Suppressor macrophage treated with lipopolysaccharide for 1 hour (primary cell): ENCODE measurements around the gene CAMK2A.

Source experiments
- DNase-seq, 3 donors: peaks; one replicate each; pipeline ENCODE4 v3.0.0-alpha.2; 2020 to 2022

Gene CAMK2A

DNA sequence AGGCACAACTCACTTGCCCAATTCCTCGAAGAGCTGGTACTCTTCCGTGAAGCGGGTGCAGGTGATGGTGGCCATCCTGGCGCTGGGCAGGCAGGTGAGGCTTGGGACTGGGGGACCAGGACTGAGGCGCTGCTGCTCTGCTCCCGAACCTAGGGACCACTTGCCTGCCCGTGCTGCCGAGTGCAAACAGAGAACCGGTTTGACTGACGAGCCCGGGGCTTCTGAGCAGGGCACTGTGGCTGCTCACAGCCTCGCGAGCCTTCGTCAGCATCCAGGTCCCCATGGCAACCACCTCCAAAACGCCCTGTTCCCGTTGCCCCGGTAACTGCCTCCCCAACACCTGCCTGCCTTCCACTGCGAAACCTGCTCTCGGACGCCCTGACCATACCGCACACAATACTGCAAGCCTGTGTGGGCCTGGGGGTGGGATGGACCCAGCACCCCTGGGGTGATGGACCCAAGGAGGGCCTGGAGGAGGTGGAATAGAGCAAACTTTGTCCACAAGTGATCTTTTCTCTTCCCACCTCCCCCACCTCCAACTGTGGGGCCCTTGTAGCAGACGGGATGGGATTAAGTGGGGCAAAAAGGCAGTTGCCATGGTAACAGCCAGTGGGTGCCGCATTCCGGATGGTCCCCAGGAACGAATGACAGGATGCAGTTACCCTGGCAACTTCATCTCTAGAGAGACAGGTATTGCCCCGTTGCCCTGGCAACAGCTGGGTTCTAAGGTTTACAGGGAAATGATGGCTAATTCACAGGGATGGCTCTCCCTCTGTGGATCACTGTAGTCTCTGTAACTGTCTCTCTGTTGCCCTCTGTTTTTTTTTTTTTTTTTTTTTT is at the start of gene CAMK2A:
Gene CAMK2A, minus strand, starts transcription at position 223 of the 840 bp plus-strand sequence. Its CDS starts 148 bp downstream, at position 75.
- no peak for DNase-seq

DNA sequence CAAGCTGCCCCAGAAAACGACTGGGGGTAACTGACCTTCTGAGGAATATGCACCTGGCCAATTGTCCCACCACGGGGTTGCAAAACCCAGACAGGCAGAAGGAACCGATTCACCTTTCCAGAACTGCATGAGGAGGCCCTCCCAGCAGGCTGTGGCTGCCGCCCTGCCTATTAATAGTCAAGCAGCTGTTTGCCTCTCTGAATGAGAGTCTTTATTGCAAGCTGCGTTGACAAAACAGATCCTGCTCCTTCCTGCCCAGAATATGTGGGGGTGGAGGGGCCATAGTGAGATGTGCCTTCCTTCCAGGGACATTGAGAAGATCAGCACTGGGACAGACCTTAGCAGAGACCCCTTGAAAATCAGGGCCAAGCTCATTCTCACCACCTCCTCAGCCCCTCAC is 49.6 kb upstream of the CAMK2A start:
- no peak for DNase-seq

DNA sequence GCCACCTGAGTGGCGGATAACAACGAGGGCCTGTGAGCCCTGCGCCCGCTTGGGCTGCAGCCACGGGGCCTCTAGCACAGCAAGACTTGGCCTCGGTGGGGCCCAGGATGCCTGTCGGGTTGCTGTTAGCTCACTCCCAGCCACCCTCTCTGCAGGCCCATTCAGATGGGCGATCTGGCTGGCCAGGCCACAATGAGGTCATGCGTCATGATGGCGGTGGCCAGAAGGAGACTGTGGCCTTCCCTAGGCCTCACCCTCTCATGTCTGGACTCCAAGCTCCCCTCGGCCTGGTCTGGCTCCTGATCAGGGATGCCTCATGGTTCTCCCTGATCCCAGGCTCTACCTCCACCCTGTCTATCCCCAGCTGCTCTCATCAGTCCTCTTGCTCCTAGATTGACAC is 49.0 kb upstream of the CAMK2A start:
- no peak for DNase-seq

GRCh38 chr5:150335778-150336177 is 46.2 kb upstream of the CAMK2A start:
- no peak for DNase-seq

- DNase-seq = no peak
Measured at GRCh38 chr5:150333400-150333799, 43.8 kb upstream of the CAMK2A start.

DNA sequence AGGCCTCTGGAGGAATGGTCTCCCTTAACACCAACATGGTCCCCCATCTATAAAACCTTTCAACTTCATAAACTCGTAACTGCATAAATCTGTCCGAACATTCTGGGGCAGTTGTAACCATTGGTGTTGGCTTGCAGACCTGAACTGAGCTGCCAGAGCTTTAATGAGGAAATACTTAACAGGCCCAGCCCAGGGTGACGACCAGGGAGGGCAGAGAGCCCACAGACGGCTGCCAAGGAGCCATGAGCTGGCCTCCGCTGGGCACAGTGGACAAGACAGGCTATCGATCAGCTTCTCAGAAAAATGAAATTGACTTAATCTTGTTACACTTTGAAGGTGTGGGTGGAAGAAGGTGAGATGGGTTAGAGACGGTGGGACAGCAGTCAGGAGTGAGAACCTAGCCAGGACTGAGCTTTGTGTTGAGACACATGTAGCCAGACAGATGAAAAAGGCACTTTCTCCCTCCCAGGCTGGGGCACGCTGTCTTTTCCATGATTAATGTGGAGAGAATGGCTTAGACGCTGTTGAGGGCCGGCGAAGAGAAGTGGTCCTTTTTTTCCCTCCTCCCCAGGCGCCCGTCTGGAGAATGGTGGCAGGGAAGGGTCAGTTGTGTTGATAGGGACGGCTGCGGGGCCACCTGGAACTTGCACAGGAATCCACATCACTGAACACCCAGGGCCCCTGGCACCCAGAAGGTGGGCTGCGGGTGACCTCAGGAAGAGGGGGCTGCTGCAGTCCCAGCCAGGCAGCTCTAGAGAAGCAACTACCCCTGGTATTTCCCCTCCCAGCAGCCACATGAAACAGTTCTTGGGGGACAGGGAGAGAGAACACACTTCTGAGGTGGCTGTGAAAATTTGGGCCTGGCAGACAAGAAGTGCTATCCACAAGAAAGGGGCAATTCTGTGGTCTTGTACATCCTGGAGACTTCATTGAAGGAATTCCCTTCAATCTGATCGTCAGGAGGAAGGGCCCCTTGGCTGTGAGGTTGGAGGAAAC is 40.6 kb upstream of the CAMK2A start:
- no peak for DNase-seq

DNA sequence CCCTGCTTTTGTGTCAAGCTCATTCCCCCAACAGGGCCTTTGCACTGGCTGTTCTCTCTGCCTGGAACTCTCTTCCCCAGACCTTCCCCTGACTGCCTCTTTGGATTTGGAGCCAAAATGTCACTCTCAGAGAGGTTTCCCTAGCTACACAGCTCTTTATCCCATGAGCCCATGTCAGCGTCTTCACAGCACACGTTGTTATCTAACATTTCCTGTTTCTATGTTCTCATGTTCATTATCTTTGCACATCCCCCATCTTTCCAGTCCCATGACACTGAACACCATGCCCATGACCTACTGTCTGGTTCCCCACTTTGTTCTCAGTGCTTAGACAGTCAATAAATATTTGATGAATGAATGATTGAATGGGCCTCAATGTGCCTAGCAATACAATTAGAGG is 39.5 kb upstream of the CAMK2A start:
- peak in 2 of 3 donors; percentile 22 to 27 for DNase-seq

GRCh38 chr5:150328515-150328914 is 38.9 kb upstream of the CAMK2A start:
- peak in 2 of 3 donors; percentile 16 to 21 for DNase-seq

GRCh38 chr5:150327139-150327538 is 37.6 kb upstream of the CAMK2A start:
- DNase-seq = no peak

GRCh38 chr5:150326707-150327106 is 37.1 kb upstream of the CAMK2A start:
- DNase-seq = no peak

- DNase-seq = no peak
Measured at GRCh38 chr5:150325426-150325825, 35.9 kb upstream of the CAMK2A start.

DNA sequence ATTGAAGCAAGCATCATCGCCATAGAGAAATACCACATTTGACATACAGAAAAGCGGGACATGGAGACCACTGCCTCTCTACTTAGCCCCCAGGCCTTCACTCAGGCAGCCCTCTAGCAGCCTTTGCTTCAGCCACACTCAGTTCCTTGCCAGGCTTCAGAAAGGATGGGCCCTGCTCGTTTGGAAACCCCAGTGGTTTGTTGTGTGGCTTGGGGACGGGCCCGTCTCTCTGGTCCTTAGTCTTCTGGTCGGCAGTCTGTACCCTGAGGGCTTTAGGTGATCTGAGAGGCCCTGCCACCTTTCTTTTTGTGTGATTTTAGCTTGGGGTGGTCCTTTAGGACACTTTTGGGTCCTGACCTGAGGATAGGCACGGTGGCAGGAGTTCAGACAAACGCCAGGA is 34.2 kb upstream of the CAMK2A start:
- no peak for DNase-seq

GRCh38 chr5:150323092-150323491 is 33.5 kb upstream of the CAMK2A start:
- DNase-seq = no peak

DNA sequence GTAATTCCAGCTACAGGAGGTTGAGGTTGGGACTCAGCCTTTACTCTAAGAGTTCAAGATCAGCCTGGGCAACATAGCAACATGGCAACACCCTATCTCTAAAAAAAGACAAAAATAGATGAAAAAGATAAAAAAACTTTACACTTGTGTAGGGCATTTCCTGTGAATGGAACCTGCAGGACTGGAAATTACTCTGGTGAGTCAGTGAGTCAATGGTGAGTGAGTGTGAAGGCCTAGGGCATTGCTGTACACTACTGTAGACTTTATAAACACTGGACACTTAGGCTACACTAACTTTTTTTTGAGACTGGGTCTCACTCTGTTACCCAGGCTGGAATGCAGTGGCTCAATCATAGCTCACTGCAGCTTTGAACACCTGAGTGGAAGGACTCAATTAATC is 32.6 kb upstream of the CAMK2A start:
- DNase-seq = no peak

DNA sequence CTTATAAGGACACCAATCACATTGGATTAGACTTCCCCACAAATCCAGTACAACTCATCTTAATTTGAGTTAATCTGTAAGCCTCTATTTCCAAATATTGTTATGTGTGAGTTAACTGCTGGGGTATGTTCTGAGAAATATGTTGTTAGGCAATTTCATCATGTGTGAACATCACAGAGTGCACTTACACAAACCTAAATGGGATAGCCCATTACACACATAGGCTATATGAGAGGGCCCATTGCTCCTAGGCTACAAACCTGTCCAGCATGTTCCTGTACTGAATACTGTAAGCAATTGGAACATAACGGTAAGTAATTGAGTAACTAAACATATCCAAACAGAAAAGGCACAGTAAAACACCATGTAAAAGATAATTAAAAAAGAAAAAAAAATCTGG is 32.2 kb upstream of the CAMK2A start:
- DNase-seq = no peak

DNA sequence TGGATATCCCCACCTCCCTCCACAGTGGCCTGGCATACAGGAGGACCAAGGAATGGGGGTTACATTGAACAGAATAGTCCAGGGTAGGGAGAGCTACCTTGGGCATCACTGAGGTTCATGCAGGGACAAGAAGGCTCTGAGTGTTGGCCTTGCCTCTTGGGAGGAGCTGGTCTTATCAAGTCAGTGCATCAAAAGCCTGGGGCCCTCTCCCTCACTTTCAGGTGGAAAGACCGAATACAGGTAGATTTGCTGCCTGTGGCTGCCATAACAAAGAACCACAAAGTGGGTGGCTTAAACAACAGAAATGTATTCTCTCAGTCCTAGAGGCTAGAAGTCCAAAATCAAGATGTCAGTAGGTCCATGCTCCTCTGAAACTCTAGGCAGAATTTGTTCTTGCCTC is 31.6 kb upstream of the CAMK2A start:
- DNase-seq = no peak

- no peak for DNase-seq
Measured at GRCh38 chr5:150320044-150320613, 30.6 kb upstream of the CAMK2A start.

- no peak for DNase-seq
Measured at GRCh38 chr5:150319484-150319790, 29.9 kb upstream of the CAMK2A start.

GRCh38 chr5:150318613-150319483 is 29.3 kb upstream of the CAMK2A start:
- no peak for DNase-seq

DNA sequence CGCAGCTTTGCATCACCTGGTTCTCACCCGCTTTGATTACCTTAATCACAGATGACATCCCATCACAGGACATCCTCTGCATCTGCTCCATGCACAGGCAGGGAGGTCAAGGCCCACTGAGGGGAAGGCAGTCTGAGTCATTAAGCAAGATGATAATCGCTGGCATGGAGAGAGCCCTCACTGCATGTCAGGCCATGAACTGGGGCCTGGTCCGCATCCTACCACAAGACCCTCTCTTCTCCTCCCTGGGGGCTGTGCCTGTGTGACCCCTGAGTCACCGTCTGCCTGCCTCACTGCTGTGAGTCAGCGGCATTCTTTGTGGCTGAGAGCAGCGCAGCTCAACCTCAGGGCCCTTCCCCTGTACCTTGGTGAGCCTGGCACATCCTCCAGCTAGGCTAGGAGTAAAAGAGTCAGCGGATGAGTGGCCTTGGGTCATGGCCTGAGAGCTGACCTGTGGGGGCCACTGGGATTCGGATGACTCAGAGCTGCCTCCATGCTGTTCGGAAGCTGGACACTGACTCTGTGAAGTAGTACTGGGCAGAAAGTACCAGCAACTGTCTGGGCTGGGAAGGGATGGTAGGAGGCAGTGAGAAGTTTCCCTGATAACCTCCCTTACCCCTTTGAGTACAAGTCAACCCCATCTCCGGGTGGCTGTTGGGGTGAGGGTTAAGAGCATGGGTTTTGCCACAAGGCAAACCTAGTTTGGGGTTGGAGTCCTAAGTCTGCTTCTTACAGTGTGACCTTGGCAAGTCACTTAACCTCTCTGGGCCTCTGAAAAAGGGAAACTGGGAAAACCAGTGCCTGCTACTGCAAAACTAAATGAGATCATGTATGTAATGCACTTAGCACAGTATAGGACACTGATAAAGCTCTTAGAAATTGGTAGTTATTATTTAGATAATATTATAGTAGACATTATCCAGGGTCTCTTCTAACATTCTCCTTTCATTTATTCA is 27.8 kb upstream of the CAMK2A start:
- no peak for DNase-seq

GRCh38 chr5:150316320-150316719 is 26.7 kb upstream of the CAMK2A start:
- no peak for DNase-seq
